Heart right ventricle (tissue), 16 donors: ENCODE results near the gene RYK. TPM values are rescaled to one million over a fixed set of nuclear protein-coding genes. Genes with fewer than 3 reads are reported as not detected.

Experiments used
- ATAC-seq, 8 donors: fragments of 200-7000 bp; cut with Tn5 transposase; one replicate each; pipeline ENCODE4 v1.9.1; 2020; ENCODE audit warnings: mild to moderate bottlenecking in 8 of 8, moderate library complexity in 8 of 8, moderate number of reproducible peaks in 1 of 8
- DNase-seq, 2 donors: peaks; one replicate each; pipeline ENCODE4 v3.0.0-alpha.2; 2020
- H3K27ac ChIP-seq, 10 donors: fragments of 200-600 bp; sonication (generic) in 2 of 10; one replicate each; pipeline versions ENCODE4 v1.5.0 to v1.8.0; 2020 to 2022; ENCODE audit warnings: mild to moderate bottlenecking in 3 of 10
- H3K27me3 ChIP-seq, 7 donors: fragments of 200-600 bp; one replicate each; pipeline ENCODE4 v1.8.0; 2021 to 2022; ENCODE audit warnings: mild to moderate bottlenecking in 2 of 7
- H3K36me3 ChIP-seq, 9 donors: fragments of 200-600 bp; sonication (generic) in 1 of 9; one replicate each; pipeline versions ENCODE4 v1.5.0 to v1.8.0; 2020 to 2022; ENCODE audit warnings: mild to moderate bottlenecking in 2 of 9
- H3K4me1 ChIP-seq, 9 donors: fragments of 200-600 bp; sonication (generic) in 1 of 9; one replicate each; pipeline versions ENCODE4 v1.5.0 to v1.8.0; 2020 to 2022; ENCODE audit warnings: mild to moderate bottlenecking in 4 of 9
- H3K4me3 ChIP-seq, 10 donors: fragments of 200-600 bp; sonication (generic) in 2 of 10; one replicate each; pipeline versions ENCODE4 v1.5.0 to v1.8.0; 2020 to 2022; ENCODE audit warnings: mild to moderate bottlenecking in 7 of 10, moderate library complexity in 2 of 10
- H3K9me3 ChIP-seq, 11 donors: fragments of 200-600 bp in 10 of 11; sonication (generic) in 2 of 11; one replicate each; pipeline versions ENCODE4 v1.5.0 to v1.8.0; 2013 to 2022; ENCODE audit warnings: mild to moderate bottlenecking in 2 of 11, control low read depth in 1 of 11, moderate library complexity in 1 of 11
- WGBS, 2 donors: extraction: QIAGEN DNeasy Blood & Tissue Kit; methylation state at CpG; one replicate each; pipeline ENCODE4 v1.1.7; 2013; ENCODE audit warnings: inconsistent platforms in 1 of 2; 5-methylcytosine and 5-hydroxymethylcytosine counted together
- intact Hi-C, 10 donors: fragments of 100-400 bp; cut with DNase I; formaldehyde crosslinking; loops; one replicate each; pipeline versions ENCODE4 v1.11.1 to v1.14.2; 2022
- polyA plus RNA-seq, 2 donors: library from polyadenylated mRNA; stranded (reverse); fragments of 200-250 nt; gene quantifications; one replicate each; pipeline ENCODE4 v1.2.3, GENCODE V29; 2013
- total RNA-seq, 10 donors: library from RNA; stranded (reverse); fragmentation: NEBNext Ultra II Directional in 3 of 10; extraction: Animal tissue kit (Norgen Biotek cat#: 25700) in 3 of 10; gene quantifications; one replicate each; pipeline versions ENCODE4 v1.2.1 to v1.2.4, GENCODE V29; 2021 to 2023
- TF ChIP-seq, protein P1 (sequence below), 9 donors: fragments of 200-600 bp; sonication (generic) in 2 of 9; IDR thresholded peaks; one replicate each; pipeline versions ENCODE4 v1.5.0 to v1.8.0; 2021 to 2022; ENCODE audit warnings: antibody characterized with exemption in 9 of 9, mild to moderate bottlenecking in 5 of 9, moderate library complexity in 1 of 9
- donor health status: Arrhythmogenic right ventricular cardiomyopathy.
- donor health status: ischemic (EF 13 %, LVEDD 7.1; RV severe dilation, severe dysfunction).
- donor health status: healthy with polysubstance abuse.
- donor health status: DM: no; HTN: yes; CAD: no.
- donor health status: DM: no; HTN: no; CAD: no.
- donor health status: ischemic (EF 25% LVEDD 6.9; RV normal size, moderate dysfunction).
- donor health status: ischemic (EF 25% LVEDD 5.7; RV mildly dilated, moderate dysfunction).
- donor health status: healthy.
- donor health status: DM: yes; HTN: yes; CAD: no.
- donor health status: Ischemic cardiomyopathy.
- donor health status: ischemic (EF 35%, LVEDD 5.7; RV mildly dilated, moderate dysfunction).
- donor health status: nonischemic (EF 11% LVEDD 7.7; RV severe dilation, severe dysfunction).
- donor health status: DM: yes; HTN: yes; CAD: no.
- donor health status: PGD.
- donor health status: ischemic (EF 29% LVEDD 5.4; RV normal size, mild dysfunction).
- donor health status: nonischemic (EF 23%, LVEDD 6.1; RV moderate dilation, normal function).

Gene RYK
- total and polyA plus RNA-seq, 12 donors: 18.0 to 45.8 (median 36.5) TPM

DNA sequence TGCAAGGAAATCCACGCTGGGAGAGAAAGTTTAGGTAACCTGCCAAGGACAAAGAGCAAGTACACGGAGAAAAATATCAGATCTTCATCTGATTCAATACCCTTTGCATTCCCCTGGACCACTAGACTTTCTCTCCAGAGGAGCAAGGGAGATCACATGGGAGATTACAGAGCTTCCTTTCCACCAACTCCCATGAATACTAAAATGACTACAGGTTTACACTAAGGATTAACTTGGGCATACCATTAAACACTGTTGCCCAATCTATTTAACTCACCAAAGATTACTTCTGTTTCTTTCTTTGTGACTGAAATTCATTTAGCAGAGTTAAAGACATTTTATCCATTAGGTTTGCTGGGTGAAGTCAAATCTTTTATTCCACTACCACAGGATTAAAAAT lies 71.2 kb downstream of the RYK start:
- Histone ChIP-seq H3K27ac (no peak overlapping the region), H3K27me3 (no peaks in the 10 kb centered on the region), H3K4me1 (no peaks in the 10 kb centered on the region), H3K36me3 (peaks cover 0 to 83% (median 17%) of the 10 kb centered on the region in 9 donors), H3K4me3 (no peak overlapping the region), H3K9me3 (no peaks in the 10 kb centered on the region)
- DNase-seq (no peak), ATAC-seq (no peak)
- intact Hi-C loops: no loop called here
- TF ChIP-seq, protein P1, sequence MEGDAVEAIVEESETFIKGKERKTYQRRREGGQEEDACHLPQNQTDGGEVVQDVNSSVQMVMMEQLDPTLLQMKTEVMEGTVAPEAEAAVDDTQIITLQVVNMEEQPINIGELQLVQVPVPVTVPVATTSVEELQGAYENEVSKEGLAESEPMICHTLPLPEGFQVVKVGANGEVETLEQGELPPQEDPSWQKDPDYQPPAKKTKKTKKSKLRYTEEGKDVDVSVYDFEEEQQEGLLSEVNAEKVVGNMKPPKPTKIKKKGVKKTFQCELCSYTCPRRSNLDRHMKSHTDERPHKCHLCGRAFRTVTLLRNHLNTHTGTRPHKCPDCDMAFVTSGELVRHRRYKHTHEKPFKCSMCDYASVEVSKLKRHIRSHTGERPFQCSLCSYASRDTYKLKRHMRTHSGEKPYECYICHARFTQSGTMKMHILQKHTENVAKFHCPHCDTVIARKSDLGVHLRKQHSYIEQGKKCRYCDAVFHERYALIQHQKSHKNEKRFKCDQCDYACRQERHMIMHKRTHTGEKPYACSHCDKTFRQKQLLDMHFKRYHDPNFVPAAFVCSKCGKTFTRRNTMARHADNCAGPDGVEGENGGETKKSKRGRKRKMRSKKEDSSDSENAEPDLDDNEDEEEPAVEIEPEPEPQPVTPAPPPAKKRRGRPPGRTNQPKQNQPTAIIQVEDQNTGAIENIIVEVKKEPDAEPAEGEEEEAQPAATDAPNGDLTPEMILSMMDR (IDR thresholded peaks at IDR 0.05): no peak
- 90 to 91% methylated on average over 2 of the region's 2 CpGs for WGBS, 2 donors

DNA sequence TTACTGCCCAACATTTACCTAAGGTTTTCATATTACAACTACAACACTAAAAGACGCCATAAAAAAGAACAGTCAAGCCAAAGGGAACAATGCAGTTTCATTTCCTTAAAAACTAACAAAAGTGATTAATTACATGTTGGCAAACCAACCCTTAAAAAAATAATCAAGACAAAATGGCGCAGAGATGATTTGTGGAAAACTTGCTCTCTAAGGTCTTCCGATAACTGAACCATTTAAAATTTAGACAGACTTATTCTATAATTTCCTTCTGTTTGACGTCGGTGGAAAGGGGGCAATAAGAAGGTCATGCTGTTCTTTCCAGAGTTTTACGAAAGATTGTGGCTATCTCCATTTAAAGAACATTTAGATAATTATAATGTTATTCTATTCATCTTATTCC lies 87.6 kb downstream of the RYK start:
- Histone ChIP-seq H3K4me1 (no peaks in the 10 kb centered on the region), H3K27ac (no peak overlapping the region), H3K4me3 (no peak overlapping the region), H3K9me3 (peaks cover 0 to 6% (median 0%) of the 10 kb centered on the region in 11 donors), H3K27me3 (no peaks in the 10 kb centered on the region), H3K36me3 (peaks cover 0 to 71% (median 15%) of the 10 kb centered on the region in 9 donors)
- ATAC-seq: no peak
- intact Hi-C loops: no loop called here
- DNase-seq: no peak
- TF ChIP-seq, protein P1 (IDR thresholded peaks at IDR 0.05): no peak
- 80 to 83% methylated on average over 6 of the region's 6 CpGs for WGBS, 2 donors

DNA sequence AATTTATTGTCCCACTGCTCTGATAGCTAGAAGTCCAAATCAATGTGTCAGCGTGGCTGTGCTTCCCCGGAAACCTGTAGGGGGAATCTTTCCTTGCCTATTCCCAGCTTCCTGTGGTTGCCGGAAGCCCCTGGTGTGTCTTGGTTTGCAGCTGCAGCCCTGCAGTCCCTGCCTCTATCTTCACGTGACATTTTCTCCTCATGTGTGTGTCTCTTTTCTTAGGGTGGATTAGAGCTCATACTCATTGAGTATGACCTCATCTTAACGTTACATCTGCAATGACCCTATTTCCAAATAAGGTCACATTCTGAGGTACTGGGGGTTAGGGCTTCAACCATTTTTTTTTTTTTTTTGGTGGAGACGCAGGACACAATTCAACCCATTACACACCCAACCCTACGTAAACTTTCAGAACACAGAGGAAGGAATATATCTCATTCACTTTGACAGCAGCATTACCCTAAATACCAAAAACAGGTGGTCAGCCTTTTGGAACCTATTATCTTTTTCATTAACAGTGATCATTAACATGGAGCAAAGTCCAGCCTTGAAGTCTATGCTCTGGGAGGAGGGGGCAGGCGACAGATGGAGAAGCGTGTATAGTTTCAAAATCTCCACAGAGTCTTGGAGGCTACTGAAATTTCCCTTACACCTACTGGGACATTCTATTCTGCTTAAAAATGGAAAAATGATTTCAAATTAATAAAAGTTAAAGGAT lies 88.6 kb downstream of the RYK start:
- ATAC-seq (no peak), DNase-seq (no peak)
- 86 to 90% methylated on average over 9 of the region's 9 CpGs for WGBS, 2 donors
- Histone ChIP-seq H3K4me3 (no peak overlapping the region), H3K36me3 (peaks cover 0 to 82% (median 23%) of the 10 kb centered on the region in 9 donors), H3K27ac (no peak overlapping the region), H3K4me1 (no peaks in the 10 kb centered on the region), H3K9me3 (peaks cover 0 to 3% (median 0%) of the 10 kb centered on the region in 11 donors), H3K27me3 (no peaks in the 10 kb centered on the region)
- TF ChIP-seq, protein P1 (IDR thresholded peaks at IDR 0.05): no peak
- intact Hi-C loops: no loop called here

DNA sequence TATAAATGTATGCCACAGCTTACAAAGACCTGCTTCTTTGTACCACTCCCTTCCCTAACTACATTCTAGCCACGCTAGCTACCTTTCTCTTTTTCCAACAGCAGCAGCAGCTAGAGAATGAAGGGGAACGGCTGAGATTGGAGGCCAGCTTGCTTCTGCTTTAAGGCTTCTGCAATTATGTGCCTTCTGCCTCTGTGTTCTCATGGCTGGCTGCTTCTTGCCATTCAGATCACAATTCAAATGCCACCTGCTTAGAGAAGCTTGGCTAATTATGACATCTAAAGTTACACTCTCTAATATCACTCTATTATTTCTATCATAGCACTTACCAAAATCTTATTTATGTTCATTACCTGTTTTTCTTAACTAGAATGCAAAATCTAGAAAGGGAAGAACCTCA lies 95.2 kb downstream of the RYK start:
- H3K27me3 ChIP-seq: no peaks in the 10 kb centered on the region
- H3K36me3 ChIP-seq: peaks cover 0 to 94% (median 42%) of the 10 kb centered on the region in 9 donors
- intact Hi-C loops: no loop called here
- H3K4me1 ChIP-seq: peaks cover 0 to 8% (median 2%) of the 10 kb centered on the region in 9 donors
- TF ChIP-seq, protein P1 (IDR thresholded peaks at IDR 0.05): no peak
- ATAC-seq (no peak), DNase-seq (no peak)
- no peaks in the 10 kb centered on the region for H3K9me3 ChIP-seq
- WGBS, 2 donors: 77 to 81% methylated on average over 2 of the region's 2 CpGs
- no peak overlapping the region for H3K4me3 ChIP-seq
- no peak overlapping the region for H3K27ac ChIP-seq
